ENCODE measurements around the gene PPP1R8.
A peak's percentile ranks its signal among the peaks of the same experiment; 100 is the strongest.
"Not testable (repeated sequence)": the region's sequence is repeated elsewhere in the genome, so short reads cannot be mapped to it uniquely, and the experiment has no call there.

The PPP1R8 gene

GRCh38 chr1:27830621-27831440, at the start of gene PPP1R8:
TSS of gene PPP1R8 (plus strand) at chr1:27830782. CDS start at chr1:27830836, 54 bp downstream.
- TF ChIP-seq CTCF (IDR thresholded peaks at IDR 0.05; ENCODE audit: borderline replicate concordance, insufficient read depth, low read depth, low read length): no peak
- peak within 1 kb of the TSS; percentile 90 for H3K4me3 ChIP-seq (ENCODE audit: low read depth, low read length)

- no peak overlapping the region for H3K4me3 ChIP-seq (ENCODE audit: low read depth, low read length)
- no peak for TF ChIP-seq CTCF (IDR thresholded peaks at IDR 0.05; ENCODE audit: borderline replicate concordance, insufficient read depth, low read depth, low read length)
These were observed 47.6 kb upstream of the PPP1R8 start for GRCh38 chr1:27782950-27783349.

- H3K4me3 ChIP-seq (ENCODE audit: low read depth, low read length): no peak overlapping the region
- TF ChIP-seq CTCF (IDR thresholded peaks at IDR 0.05; ENCODE audit: borderline replicate concordance, insufficient read depth, low read depth, low read length): no peak
These were observed 45.9 kb upstream of the PPP1R8 start for GRCh38 chr1:27784700-27785099.

GRCh38 chr1:27785781-27786455, 44.7 kb upstream of the PPP1R8 start:
- no peak overlapping the region for H3K4me3 ChIP-seq (ENCODE audit: low read depth, low read length)
- TF ChIP-seq CTCF (IDR thresholded peaks at IDR 0.05; ENCODE audit: borderline replicate concordance, insufficient read depth, low read depth, low read length): no peak

- TF ChIP-seq CTCF (IDR thresholded peaks at IDR 0.05; ENCODE audit: borderline replicate concordance, insufficient read depth, low read depth, low read length): no peak
- H3K4me3 ChIP-seq (ENCODE audit: low read depth, low read length): no peak overlapping the region
These were observed 42.7 kb upstream of the PPP1R8 start for GRCh38 chr1:27787895-27788294.

GRCh38 chr1:27789540-27790041, 41.0 kb upstream of the PPP1R8 start:
- H3K4me3 ChIP-seq (ENCODE audit: low read depth, low read length): no peak overlapping the region
- TF ChIP-seq CTCF (IDR thresholded peaks at IDR 0.05; ENCODE audit: borderline replicate concordance, insufficient read depth, low read depth, low read length): no peak

- H3K4me3 ChIP-seq (ENCODE audit: low read depth, low read length): not testable (repeated sequence)
These were observed 40.3 kb upstream of the PPP1R8 start for GRCh38 chr1:27790270-27790669.
